HG03558 (cell line): ENCODE results near the gene RDH11.
"Not testable (repeated sequence)": the region's sequence is repeated elsewhere in the genome, so short reads cannot be mapped to it uniquely, and the experiment has no call there.

ENCODE experiments used
- ATAC-seq: cut with Tn5 transposase; IDR thresholded peaks from one replicate; pipeline ENCODE4 v1.9.1; 2021; ENCODE audit warnings: moderate number of reproducible peaks; ENCODE audit not compliant: unreplicated experiment; ENCODE audit errors: extremely low read depth

Gene RDH11

DNA sequence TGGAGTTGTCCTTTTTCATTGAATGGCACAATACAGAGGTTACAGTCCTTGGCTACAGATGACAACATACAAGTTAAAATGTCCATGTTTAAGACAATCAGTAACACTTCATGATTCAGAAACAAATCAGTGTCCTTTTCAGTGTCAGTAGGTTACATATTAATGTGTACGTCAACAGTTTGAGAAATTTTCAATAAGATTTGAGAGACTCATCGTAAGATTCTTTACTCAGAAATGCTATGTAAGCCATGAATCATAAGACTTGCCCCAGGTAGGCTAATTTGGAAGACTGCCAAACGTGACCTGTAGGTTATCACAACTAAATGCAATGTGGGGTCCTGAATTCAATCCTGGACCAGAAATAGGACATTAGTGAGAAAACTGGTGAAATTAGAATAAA is 9.6 kb upstream of the RDH11 start:
- ATAC-seq, result no peak

DNA sequence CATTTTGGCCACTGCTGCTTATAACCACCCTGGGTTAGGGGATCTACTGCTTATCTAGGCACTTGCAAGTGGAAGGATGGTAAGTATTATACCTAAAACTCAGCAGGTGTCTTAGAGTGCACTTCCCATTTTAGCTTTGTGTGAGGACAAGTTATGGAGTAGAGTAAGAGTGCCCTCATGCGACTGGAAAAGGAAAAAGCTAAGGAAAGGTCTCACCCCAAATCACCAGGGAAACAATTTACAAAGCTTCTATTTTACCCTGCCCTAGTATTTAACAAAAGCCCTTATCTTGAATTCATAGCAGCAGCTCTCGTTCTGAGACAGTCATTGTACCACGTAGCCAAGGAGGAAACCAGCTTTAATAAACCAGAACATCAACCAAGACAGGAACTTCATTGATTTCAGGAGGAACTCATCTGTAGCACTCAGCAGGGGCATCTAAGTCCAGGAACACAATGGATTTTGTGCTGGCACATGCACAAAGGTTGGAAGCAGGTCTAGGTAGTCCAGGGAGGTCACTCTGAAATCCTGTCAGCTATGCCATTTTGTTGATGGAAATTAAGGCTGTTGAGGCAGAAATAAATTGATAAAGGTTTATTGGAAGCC is 9.0 kb upstream of the RDH11 start:
- no peak for ATAC-seq

DNA sequence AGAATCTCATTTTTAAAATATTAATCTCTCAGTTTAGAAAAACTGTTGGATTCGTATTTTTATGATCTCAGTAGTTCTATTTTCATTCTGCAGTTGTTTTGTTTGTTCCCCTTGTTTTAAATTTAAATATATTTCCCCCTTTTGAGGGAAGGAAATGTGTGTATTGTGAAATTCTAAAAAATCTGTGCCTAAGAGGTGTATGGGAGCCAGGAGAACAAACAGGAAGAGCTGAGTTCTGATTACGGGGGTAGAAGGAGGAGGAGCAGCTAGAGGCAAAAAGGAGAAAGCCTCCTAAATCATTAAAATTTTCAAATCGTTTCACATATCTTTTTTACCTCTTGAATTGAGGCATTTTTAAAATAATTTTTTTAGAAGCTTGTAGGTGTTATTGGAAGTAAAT is 8.4 kb upstream of the RDH11 start:
- ATAC-seq, result no peak

DNA sequence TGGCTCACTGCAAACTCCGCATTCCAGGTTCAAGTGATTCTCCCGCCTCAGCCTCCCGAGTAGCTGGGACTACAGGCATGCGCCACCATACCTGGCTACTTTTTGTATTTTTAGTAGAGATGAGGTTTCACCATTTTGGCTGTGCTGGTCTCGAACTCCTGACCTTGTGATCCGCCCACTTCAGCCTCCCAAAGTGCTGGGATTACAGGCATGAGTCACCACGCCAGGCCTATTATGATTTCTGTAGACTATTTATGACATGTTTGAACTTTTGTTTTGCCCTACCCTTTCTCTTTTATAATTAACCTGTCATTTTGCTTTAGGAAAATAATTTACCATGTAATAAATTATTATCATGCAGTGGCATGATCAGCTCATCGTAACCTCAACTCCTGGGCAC is 5.9 kb upstream of the RDH11 start, which contains the start of gene RDH12:
Gene RDH12, plus strand, starts transcription at position 395 of the 400 bp plus-strand sequence. CDS start 20,757 bp downstream, outside the sequence.
- not testable (repeated sequence) for ATAC-seq

DNA sequence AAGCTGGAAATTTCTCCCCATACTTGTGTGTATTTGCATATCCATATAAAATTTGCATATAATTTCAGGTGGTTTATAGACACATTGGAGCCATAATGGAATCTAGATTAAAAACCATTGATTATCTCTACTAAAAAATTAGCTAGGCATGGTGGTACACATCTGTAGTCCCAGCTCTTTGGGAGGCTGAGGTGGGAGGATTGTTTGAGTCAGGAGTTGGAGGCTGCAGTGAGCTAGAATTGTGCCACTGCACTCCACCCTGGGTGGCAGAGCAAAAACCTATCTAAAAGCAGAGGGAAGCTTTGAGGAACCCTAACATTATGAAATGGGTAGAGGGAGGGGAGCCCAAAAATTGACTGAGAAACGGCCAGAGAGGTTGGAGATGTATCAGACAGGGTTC is 2.6 kb upstream of the RDH11 start:
- no peak for ATAC-seq

DNA sequence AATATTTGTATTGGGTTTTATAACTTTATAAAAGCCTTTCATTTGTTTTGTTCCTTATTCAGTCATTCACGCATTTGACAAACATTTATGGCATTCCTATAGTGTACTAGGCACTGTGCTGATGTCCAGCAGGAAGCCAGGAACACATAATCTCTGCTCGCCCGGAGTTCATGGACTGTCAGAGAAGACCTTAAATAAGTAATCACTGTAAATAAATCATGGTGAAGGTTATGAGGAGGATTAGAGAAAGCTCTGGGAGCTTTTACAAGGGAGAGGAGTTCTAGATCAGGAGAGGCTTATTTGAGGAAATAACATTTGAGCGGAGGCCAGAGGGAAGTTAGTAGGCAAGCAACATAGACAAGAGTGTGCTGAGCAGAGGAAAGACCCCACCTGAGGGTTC is 1.4 kb upstream of the RDH11 start:
- ATAC-seq, result no peak

DNA sequence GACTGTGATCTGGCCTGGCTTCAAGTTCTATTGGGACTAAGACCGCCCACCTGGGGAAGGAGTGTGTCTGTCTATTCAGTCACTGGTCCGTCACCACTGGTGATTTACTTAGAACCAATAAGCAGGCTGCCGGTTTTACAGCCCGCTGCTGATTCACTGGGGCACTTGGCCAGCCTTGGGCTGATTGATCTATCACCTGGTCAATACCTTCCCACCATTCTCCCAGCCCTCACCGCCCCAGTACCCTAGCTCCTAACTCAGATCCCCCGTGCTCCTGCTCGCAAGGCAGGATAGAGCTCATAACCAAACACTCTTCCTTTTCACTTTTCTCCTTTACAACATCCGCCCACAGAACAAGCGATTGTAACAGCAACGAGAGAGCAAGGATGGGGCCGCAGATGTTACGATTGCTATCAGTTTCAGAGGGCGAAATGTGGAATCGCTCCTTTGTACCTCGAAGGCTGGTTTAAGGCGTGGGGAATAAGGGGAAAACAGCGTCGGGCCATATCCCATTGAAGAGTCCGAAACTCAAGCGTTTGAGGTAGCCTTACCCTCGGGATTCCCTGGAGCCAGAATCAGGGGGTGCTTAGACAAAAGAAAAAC is 672 bp downstream of the RDH11 start:
- peak; percentile 59 for ATAC-seq

DNA sequence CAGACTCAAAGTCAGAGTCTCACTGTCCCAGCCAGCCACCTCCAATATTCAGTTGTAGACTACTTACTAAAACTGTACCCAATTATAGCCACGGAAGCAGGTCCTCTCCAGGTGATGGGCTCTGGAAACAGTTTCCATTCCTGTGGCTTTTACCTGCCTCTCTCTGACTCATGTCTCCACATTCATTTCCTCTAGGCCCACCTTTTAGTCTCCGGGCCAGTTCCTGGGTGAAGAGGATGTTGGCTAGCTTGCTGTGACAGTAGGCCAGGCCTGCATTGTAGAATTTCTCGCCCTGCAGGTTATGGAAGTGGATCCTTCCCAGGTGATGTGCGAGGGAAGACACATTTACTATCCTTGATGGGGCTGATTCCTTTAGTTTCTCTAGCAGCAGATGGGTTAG is 5.6 kb downstream of the RDH11 start:
- ATAC-seq, result no peak

DNA sequence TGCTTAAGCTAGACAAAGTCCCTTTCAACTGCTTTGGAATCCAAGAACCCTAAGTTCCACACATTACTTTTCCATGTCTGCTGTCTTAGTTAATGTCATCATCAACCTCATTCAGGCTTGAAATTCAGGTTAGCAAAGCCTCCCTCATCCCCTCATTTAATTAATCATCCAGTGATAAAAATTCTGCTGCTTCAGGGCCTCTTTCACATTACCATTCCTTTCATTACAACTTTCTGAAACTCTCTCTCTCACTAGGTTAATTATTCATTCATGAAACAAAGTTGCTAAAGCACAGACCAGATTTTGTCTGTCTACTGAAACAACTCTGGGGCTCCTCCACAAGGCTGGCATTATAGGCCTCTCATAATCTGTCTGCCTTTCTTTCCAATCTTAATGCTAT is 11.7 kb downstream of the RDH11 start:
- ATAC-seq, result no peak

DNA sequence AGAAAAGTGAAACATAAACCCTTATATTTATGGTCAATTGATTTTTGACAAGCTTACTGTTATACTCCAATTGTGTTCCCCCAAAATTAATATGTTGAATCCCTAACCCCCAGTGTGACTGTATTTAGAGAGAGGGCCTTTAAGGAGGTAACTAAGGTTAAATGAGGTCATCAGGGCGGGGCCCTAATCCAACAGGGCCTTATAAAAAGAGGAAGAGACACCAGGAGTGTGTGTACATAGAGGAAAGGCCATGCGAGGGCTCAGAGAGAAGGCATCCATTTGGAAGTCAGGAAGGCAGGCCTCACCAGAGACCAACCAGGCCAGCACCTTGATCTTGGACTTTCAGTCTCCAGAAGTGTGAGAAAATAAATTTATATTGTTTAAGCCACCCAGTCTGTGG is 14.6 kb downstream of the RDH11 start:
- no peak for ATAC-seq

DNA sequence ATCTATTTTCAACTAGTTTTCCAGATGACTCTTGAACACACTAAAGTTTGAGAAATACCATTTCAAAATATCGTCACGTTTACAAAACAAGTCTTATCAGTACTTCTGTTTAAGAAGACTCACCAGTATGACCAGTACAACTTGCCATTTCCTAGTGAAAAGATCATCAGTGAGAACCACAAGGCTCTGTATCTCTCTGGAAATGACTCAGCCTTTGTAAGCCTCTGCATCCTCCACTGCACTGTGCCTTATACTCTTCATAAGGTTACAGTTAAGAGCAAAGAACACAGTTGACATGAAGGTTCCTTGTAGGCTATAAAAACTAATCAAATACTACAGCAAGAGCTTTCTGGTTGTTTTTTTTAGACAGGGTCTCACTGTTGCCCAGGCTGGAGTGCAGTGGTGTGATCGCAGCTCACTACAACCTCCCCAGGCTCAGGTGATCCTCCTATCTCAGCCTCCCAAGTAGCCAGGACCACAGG is 15.4 kb downstream of the RDH11 start:
- ATAC-seq, result peak; percentile 84

DNA sequence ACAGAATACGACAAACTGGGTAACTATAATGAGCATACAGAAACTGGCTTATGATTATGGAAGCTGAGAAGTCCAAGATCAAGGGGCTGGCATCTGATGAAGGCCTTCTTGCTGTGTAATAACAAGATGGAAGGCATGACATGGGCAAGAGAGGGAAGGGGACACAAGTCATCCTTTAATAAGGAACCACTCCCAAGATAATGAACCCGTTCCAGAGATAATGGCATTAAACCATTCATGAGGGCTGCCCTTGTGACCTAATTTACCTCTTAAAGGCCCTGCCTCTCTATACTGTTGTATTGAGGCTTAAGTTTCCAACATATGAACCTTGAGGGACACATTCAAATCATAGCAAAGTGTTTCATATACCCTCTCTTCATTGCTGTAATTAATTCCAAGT is 16.6 kb downstream of the RDH11 start:
- ATAC-seq, result no peak

DNA sequence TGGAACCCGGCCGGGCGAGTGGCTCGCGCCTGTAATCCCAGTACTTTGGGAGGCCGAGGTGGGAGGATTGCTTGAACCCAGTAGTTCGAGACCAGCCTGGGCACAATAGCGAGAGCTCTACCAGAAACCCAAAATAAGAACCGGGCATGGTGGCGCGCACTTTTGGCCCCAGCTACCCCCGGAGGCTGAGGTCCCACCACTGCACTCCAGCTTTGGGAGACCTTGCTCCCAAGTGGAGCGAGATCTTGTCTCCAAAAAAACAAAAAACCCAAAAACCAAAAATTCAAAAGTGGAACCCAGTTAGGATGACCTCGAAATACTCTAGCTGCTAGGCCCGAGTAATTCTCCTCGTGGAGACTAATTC is 20.4 kb downstream of the RDH11 start:
- no peak for ATAC-seq

DNA sequence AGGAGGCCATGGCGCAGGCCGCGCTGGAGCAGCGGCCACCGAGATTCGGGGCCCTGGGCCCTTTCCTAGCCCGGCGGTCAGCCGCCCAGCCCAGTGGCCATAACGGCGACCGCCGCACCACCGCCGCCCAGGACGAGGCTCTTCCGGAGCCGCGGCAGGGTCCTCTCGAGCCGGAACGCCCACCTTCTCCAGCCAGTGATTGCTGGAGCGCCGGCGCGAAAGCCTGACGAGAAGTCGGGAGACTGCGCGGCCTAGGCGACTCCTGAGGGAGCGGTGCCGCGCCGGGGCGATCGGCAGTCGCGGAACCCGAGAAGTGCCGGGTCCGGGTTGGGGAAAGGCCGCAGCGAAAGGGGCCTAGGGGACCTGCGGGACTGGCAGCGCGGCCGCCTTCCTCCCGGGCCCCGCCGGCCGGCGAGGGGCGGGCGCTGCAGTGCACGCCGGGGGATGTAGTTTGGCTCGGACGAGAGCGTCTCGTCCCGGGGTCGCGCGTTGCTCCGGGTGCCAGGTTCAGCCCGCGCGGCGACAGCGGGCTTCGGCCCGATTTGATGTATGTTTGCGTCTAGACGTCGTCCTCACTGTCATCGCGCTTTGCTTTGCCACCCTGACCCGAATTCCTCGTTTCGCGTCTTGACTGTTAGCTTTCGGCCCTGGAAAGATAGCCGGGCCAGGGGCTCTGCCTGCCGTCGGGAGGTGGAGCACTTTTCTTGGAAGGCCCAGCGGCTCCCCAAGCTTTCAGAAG is 20.9 kb downstream of the RDH11 start, which contains the start of gene VTI1B:
Gene VTI1B, minus strand, starts transcription at position 153 of the 739 bp plus-strand sequence. Its CDS starts 143 bp downstream, at position 10.
- ATAC-seq, result peak; percentile 69

DNA sequence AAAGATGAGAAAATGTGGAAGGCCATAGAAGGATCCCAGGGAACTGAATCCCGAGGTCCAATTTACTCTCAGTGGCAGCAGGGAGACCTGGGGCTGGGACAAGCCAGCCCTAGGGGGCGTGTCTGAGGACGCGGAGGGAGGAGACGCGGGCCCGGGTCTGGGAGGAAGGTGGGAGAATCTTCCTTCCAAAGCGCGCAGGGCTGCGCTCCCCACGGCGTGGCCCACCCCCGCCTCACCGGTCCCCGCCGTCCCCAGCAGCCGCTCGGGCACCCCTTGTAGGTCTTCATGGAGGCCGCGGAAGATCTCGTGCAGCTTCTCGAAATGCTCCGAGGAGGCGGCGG is 21.5 kb downstream of the RDH11 start:
- ATAC-seq, result peak; percentile 25

DNA sequence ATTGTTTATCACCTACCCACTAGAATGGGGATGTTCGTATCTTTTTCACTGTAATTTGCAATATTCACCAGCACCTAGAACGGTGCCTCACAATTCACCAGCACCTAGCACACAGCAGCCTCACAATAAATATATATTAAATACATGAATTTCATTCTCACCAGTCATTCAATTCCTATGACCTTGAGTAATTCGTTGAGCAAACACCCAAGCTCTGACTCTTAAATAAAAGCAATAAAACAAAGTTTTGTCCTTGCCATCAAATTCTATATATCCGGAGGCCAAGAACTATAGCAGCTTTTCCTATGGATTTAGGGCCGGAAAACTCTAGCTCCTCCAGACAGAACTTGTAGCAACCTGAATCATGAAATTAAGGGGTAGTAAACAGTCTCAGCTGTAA is 22.1 kb downstream of the RDH11 start:
- ATAC-seq, result no peak

DNA sequence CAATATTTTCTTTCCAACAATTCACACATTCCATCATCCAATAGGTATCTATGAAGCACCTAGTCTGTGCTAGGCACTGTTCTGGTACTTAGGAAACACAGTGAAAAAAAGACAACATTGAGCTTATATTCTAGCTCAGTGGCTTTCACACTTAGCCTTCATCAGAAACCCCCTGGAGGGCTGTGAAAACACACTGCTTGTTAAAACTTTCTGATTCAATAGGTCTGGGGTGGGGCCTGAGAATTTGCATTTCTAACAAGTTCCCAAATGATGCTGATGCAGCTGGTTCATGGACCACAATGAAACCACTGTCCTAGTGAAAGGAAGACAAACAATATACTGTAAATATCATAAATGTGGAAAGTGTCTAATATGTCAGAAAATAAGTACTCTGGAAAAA is 27.0 kb downstream of the RDH11 start:
- no peak for ATAC-seq

DNA sequence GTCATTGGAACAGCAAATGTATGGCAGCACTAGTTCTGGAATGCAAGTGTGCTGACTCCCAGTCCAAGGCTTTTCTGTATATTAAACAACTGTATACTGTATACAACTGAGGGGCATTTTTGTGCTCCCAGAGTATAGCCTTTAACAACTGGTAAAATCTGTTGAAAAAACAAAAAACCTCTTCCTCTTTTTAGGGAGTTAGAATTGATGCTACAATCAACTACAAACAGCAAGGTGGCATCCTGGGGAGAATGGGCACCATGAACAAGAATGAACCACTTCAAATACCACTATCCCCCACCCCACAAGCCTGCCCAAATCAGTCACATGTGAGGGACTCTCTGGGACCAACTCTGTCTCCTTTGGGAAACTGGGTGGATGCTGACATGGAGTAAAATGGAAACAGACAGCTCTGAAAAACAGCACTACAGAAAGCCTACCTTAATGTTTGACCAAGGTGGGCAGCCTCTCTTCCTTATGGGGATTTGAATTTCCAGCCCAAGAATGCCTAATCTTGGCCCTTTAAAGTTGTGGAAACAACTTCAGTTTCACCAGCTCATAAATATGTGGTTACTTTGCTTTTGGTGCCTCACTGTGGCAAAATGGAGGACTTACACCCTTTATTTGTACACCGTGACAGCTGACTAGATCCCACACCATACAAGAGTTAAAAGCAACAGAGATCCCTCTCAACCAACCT is 28.7 kb downstream of the RDH11 start:
- ATAC-seq, result no peak

DNA sequence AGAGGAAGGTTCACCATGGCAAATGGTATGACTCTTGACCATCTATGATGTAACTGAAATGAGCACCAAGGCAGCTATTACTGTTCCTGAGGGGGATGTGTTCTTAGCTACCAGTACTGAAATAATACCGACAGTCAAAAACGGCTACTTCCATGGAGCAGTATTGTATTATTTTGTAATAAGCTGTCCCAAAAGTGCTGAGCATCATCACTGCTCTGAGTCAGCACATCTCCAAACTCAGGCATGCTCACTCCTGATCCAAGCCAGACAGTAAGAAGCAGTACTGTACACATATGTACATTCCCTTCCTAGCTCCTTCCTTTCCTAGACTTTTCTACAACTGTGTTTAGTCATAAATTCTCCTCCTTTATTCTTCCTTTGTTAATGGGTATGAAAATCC is 29.7 kb downstream of the RDH11 start:
- no peak for ATAC-seq

DNA sequence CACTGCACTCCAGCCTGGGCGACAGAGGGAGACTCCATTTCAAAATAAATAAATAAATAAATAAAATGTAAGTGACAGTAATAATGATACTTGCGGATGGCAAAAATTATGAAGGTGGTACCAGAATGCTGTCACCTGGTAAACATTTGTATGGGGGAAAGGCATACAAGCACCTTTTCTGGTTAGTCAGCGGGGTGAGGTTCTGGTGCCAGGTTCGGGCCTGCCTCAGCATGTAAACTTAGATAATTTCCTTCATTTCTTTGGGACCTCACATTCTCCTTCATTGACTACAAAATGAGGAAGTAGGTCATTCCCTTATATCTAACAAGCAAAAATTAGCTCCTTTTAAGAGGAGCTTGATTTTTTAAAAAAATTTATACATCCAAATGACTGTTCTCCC is 31.9 kb downstream of the RDH11 start:
- ATAC-seq, result no peak

DNA sequence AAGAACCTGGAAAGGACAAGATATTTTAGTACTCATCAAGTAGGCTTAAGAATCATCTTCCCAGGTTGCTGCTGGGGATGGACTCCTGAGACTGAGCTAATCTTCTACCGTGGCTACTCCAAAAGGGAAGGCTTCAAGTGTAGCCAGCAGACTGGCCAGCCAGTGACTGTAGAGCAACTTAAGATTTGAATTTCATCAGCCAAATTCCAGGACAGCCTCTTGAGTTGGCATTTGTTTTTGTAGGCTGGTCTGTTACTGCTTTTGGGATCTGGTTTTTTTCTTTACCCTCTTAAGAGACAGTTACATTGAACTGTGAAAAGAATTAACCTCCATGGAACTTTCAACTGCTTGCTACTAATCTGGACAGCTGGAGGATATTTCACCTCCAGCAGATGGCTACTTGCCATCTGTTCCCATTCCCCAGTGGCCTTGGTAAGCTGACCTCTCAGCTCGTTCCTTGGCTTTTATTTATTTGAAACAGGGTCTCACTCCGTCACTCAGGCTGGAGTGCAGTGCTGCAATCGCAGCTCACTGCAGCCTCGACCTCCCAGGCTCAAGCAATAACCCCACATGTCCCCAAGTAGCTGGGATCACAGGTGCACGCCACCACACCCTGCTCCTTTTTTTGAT is 41.8 kb downstream of the RDH11 start:
- ATAC-seq, result no peak
